Pons (tissue), 1 donor: ENCODE data around the gene HID1.
"Not testable (repeated sequence)": the region's sequence is repeated elsewhere in the genome, so short reads cannot be mapped to it uniquely, and the experiment has no call there.

Source experiments
- DNase-seq: peaks from one replicate; pipeline ENCODE4 v3.0.0-alpha.2; 2016; ENCODE audit warnings: low spot score

HID1 gene

GRCh38 chr17:74998783-74999182, 26.2 kb upstream of the HID1 start:
- no peak for DNase-seq

- no peak for DNase-seq
Observed at GRCh38 chr17:74995847-74996246, 23.3 kb upstream of the HID1 start.

GRCh38 chr17:74994440-74994839, 21.9 kb upstream of the HID1 start:
- DNase-seq = no peak

GRCh38 chr17:74992223-74992622, 19.7 kb upstream of the HID1 start:
- DNase-seq = no peak

GRCh38 chr17:74990581-74991105, 18.1 kb upstream of the HID1 start:
- no peak for DNase-seq

GRCh38 chr17:74987909-74988711, 15.6 kb upstream of the HID1 start:
- DNase-seq = peak; percentile 63

GRCh38 chr17:74987418-74987908, 14.9 kb upstream of the HID1 start, which contains the start of gene CDR2L:
Gene CDR2L, plus strand, starts transcription at chr17:74987632. Its CDS starts 412 bp downstream, at chr17:74988044.
- peak; percentile 97 for DNase-seq

- DNase-seq = no peak
Observed at GRCh38 chr17:74986206-74986576, 13.6 kb upstream of the HID1 start.

GRCh38 chr17:74982663-74983313, 10.2 kb upstream of the HID1 start:
- DNase-seq = peak; percentile 63

GRCh38 chr17:74981979-74982662, 9.6 kb upstream of the HID1 start:
- DNase-seq = peak; percentile 88

GRCh38 chr17:74981318-74981978, 8.9 kb upstream of the HID1 start:
- no peak for DNase-seq

GRCh38 chr17:74979408-74980146, 7.0 kb upstream of the HID1 start:
- no peak for DNase-seq

- DNase-seq = no peak
Observed at GRCh38 chr17:74978240-74978639, 5.7 kb upstream of the HID1 start.

- DNase-seq = no peak
Observed at GRCh38 chr17:74977802-74978201, 5.2 kb upstream of the HID1 start.

GRCh38 chr17:74975943-74976342, 3.4 kb upstream of the HID1 start:
- DNase-seq = no peak

GRCh38 chr17:74972973-74973328, 392 bp upstream of the HID1 start:
- no peak for DNase-seq

- no peak for DNase-seq
Observed at GRCh38 chr17:74971842-74972106, 785 bp downstream of the HID1 start.

- DNase-seq = no peak
Observed at GRCh38 chr17:74971069-74971841, 1.3 kb downstream of the HID1 start.

- no peak for DNase-seq
Observed at GRCh38 chr17:74970395-74970794, 2.2 kb downstream of the HID1 start.

- not testable (repeated sequence) for DNase-seq
Observed at GRCh38 chr17:74969501-74969900, 3.1 kb downstream of the HID1 start.

- DNase-seq = no peak
Observed at GRCh38 chr17:74968361-74968780, 4.2 kb downstream of the HID1 start.
